ENCODE data around the gene SYNE2.

- no peak for TF ChIP-seq POLR2A (IDR thresholded peaks at IDR 0.05)
- TF ChIP-seq CTCF (IDR thresholded peaks at IDR 0.05), result no peak
Observed at GRCh38 chr14:64170181-64170580, 317.4 kb downstream of the SYNE2 start.
